CD4-positive, alpha-beta memory T cell (primary cell): ENCODE data around the gene SPC24. TPM values are rescaled to one million over a fixed set of nuclear protein-coding genes. Genes with fewer than 3 reads are reported as not detected.
"Not testable (repeated sequence)": the region's sequence is repeated elsewhere in the genome, so short reads cannot be mapped to it uniquely, and the experiment has no call there.

ENCODE experiments used
- CTCF ChIA-PET: fragments of 350-600 bp; sonication (Branson Sonifier 250); formaldehyde crosslinking; loops from one replicate; lab custom pipeline; 2021; ENCODE audit warnings: inconsistent platforms; ENCODE audit not compliant: partially characterized antibody; lab: Charles Lee
- POLR2A ChIA-PET: fragments of 350-600 bp; sonication (Branson Sonifier 250); formaldehyde crosslinking; loops from one replicate; lab custom pipeline; 2021; ENCODE audit not compliant: partially characterized antibody; lab: Charles Lee
- DNase-seq, 5 donors: peaks; one replicate each; pipeline versions ENCODE4 v3.0.0 to v3.0.0-alpha.2; 2020 to 2022; ENCODE audit warnings: mixed read lengths in 1 of 5
- H3K27ac ChIP-seq: one replicate; pipeline ENCODE4 v1.7.0; 2013; ENCODE audit warnings: low read depth, low read length
- H3K27me3 ChIP-seq: 2 replicates; pipeline ENCODE4 v1.7.0; 2013; ENCODE audit warnings: mild to moderate bottlenecking, low read length, moderate library complexity; ENCODE audit not compliant: insufficient read depth
- H3K36me3 ChIP-seq: 2 replicates; pipeline ENCODE4 v1.7.0; 2013; ENCODE audit warnings: mild to moderate bottlenecking, low read length, moderate library complexity; ENCODE audit not compliant: insufficient read depth
- H3K4me1 ChIP-seq: 2 replicates; pipeline ENCODE4 v1.7.0; 2013; ENCODE audit warnings: mild to moderate bottlenecking, low read length, moderate library complexity; ENCODE audit not compliant: insufficient read depth
- H3K4me3 ChIP-seq, 2 donors: one replicate each; pipeline ENCODE4 v1.7.0; 2013; ENCODE audit warnings: low read length in 2 of 2, mild to moderate bottlenecking in 1 of 2
- H3K9me3 ChIP-seq, 2 donors: one replicate each; pipeline ENCODE4 v1.7.0; 2013; ENCODE audit warnings: low read length in 2 of 2, control low read depth in 1 of 2; ENCODE audit not compliant: control insufficient read depth in 1 of 2
- H3K27ac Mint-ChIP-seq, 7 donors: one replicate each; pipeline ENCODE4 v1.8.0; 2020 to 2021; ENCODE audit warnings: mixed read lengths in 7 of 7, mild to moderate bottlenecking in 6 of 7, inconsistent platforms in 3 of 7, moderate library complexity in 3 of 7
- H3K27me3 Mint-ChIP-seq, 2 donors: one replicate each; pipeline ENCODE4 v1.8.0; 2020 to 2021; ENCODE audit warnings: mixed read lengths in 2 of 2
- H3K36me3 Mint-ChIP-seq, 2 donors: one replicate each; pipeline ENCODE4 v1.8.0; 2020 to 2021; ENCODE audit warnings: mixed read lengths in 2 of 2, inconsistent platforms in 1 of 2, mild to moderate bottlenecking in 1 of 2
- H3K4me1 Mint-ChIP-seq, 4 donors: one replicate each; pipeline ENCODE4 v1.8.0; 2020 to 2021; ENCODE audit warnings: mixed read lengths in 4 of 4, mild to moderate bottlenecking in 1 of 4
- H3K4me3 Mint-ChIP-seq, 8 donors: one replicate each; pipeline ENCODE4 v1.8.0; 2020 to 2021; ENCODE audit warnings: mixed read lengths in 8 of 8, mild to moderate bottlenecking in 7 of 8, moderate library complexity in 6 of 8, inconsistent platforms in 3 of 8
- H3K9me3 Mint-ChIP-seq, 8 donors: one replicate each; pipeline ENCODE4 v1.8.0; 2020 to 2021; ENCODE audit warnings: mixed read lengths in 8 of 8, mild to moderate bottlenecking in 5 of 8, inconsistent platforms in 3 of 8, moderate library complexity in 1 of 8
- intact Hi-C: fragments of 100-400 bp; cut with micrococcal nuclease; formaldehyde crosslinking; loops from one replicate; pipeline ENCODE4 v1.15.1; 2023
- polyA plus RNA-seq, 2 donors: library from polyadenylated mRNA; unstranded; fragments of 300-500 nt; fragmentation: Illumina TruSeq; gene quantifications; one replicate each; pipeline ENCODE4 v1.2.3, GENCODE V29; 2021
- total RNA-seq, 2 experiments: library from RNA; stranded (reverse); gene quantifications; one replicate each; pipeline ENCODE4 v1.2.3, GENCODE V29; 2021

The SPC24 gene
- total and polyA plus RNA-seq, 4 experiments from 2014 or later: 0.32 to 1.9 (median 0.84) TPM; not detected in 1

DNA sequence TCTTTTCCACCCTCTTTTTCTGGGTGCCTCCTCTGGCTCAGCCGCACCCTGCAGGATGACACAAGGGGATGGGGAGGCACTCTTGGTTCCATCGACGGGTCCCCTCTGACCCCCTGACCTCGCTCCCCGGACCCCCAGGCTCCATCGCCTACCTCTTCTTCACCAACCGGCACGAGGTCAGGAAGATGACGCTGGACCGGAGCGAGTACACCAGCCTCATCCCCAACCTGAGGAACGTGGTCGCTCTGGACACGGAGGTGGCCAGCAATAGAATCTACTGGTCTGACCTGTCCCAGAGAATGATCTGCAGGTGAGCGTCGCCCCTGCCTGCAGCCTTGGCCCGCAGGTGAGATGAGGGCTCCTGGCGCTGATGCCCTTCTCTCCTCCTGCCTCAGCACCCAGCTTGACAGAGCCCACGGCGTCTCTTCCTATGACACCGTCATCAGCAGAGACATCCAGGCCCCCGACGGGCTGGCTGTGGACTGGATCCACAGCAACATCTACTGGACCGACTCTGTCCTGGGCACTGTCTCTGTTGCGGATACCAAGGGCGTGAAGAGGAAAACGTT lies 42.4 kb downstream of the SPC24 start:
- no peaks in the 10 kb centered on the region for H3K4me1 Mint-ChIP-seq
- no peaks in the 10 kb centered on the region for H3K9me3 ChIP-seq
- ChIA-PET POLR2A (interaction anchor here (0.7 kb wide), 1 partner anchor 154 kb away, joined by 3 read pairs; no protein-coding TSS in a partner anchor), CTCF (interaction anchor here (7.2 kb wide), 1 partner anchor 13 kb away, joined by 34 read pairs; no protein-coding TSS in a partner anchor)
- peak overlapping the region in 3 of 7 donors; percentile 36 to 71 (median 57) for H3K27ac Mint-ChIP-seq
- peaks cover 37 to 43% of the 10 kb centered on the region in 2 donors for H3K36me3 Mint-ChIP-seq
- H3K4me3 Mint-ChIP-seq: no peak overlapping the region
- no peaks in the 10 kb centered on the region for H3K9me3 Mint-ChIP-seq
- no peak for DNase-seq
- H3K4me1 ChIP-seq: no peaks in the 10 kb centered on the region
- no peaks in the 10 kb centered on the region for H3K27me3 Mint-ChIP-seq
- H3K27me3 ChIP-seq: no peaks in the 10 kb centered on the region
- no peak overlapping the region for H3K4me3 ChIP-seq
- H3K27ac ChIP-seq: no peak overlapping the region
- H3K36me3 ChIP-seq: peaks cover 46% of the 10 kb centered on the region
- intact Hi-C loops: no loop called here

DNA sequence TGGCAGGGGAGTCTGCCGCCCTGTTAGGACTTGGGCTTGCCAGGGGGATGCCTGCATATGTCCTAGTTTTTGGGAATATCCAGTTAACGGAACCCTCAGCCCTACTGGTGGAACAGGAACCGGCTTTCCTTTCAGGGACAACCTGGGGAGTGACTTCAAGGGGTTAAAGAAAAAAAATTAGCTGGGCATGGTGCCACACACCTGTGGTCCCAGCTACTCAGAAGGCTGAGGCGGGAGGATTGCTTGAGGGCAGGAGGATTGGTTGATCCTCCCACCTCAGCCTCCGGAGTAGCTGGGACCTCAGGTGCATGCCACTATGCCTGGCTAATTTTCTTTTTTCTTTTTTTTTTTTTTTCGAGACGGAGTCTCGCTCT lies 43.8 kb downstream of the SPC24 start:
- Histone ChIP-seq H3K4me3 (no peak overlapping the region), H3K9me3 (no peaks in the 10 kb centered on the region), H3K27me3 (no peaks in the 10 kb centered on the region), H3K4me1 (no peaks in the 10 kb centered on the region), H3K36me3 (peaks cover 44% of the 10 kb centered on the region), H3K27ac (no peak overlapping the region)
- no peaks in the 10 kb centered on the region for H3K9me3 Mint-ChIP-seq
- ChIA-PET CTCF (interaction anchor here (5.1 to 7.2 kb wide), 2 partner anchors 14 to 76 kb away, joined by 17 to 34 read pairs; no protein-coding TSS in a partner anchor), POLR2A (no interaction called here)
- H3K4me3 Mint-ChIP-seq: no peak overlapping the region
- H3K27me3 Mint-ChIP-seq: no peaks in the 10 kb centered on the region
- peaks cover 32 to 43% of the 10 kb centered on the region in 2 donors for H3K36me3 Mint-ChIP-seq
- no peaks in the 10 kb centered on the region for H3K4me1 Mint-ChIP-seq
- H3K27ac Mint-ChIP-seq: no peak overlapping the region
- intact Hi-C loops: no loop called here
- no peak for DNase-seq

DNA sequence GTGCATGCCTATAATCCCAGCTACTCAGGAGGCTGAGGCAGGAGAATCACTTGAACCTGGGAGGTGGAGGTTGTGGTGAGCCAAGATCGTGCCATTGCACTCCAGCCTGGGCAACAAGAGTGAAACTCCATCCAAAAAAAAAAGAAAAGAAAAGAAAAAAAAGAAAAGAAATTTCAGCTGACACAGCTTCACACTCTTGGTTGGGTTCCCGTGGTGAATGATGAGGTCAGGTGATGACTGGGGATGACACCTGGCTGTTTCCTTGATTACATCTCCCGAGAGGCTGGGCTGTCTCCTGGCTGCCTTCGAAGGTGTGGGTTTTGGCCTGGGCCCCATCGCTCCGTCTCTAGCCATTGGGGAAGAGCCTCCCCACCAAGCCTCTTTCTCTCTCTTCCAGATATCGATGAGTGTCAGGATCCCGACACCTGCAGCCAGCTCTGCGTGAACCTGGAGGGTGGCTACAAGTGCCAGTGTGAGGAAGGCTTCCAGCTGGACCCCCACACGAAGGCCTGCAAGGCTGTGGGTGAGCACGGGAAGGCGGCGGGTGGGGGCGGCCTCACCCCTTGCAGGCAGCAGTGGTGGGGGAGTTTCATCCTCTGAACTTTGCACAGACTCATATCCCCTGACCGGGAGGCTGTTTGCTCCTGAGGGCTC lies 44.3 kb downstream of the SPC24 start:
- intact Hi-C loops: no loop called here
- Mint-ChIP-seq H3K36me3 (peaks cover 31 to 43% of the 10 kb centered on the region in 2 donors), H3K4me3 (no peak overlapping the region), H3K27ac (peak overlapping the region in 1 of 7 donors; percentile 32), H3K27me3 (no peaks in the 10 kb centered on the region), H3K4me1 (no peaks in the 10 kb centered on the region), H3K9me3 (no peaks in the 10 kb centered on the region)
- CTCF ChIA-PET: interaction anchor here (5.1 to 7.2 kb wide), 2 partner anchors 15 to 76 kb away, joined by 17 to 34 read pairs; no protein-coding TSS in a partner anchor
- Histone ChIP-seq H3K27ac (no peak overlapping the region), H3K4me1 (no peaks in the 10 kb centered on the region), H3K36me3 (peaks cover 44% of the 10 kb centered on the region), H3K9me3 (no peaks in the 10 kb centered on the region), H3K27me3 (no peaks in the 10 kb centered on the region), H3K4me3 (no peak overlapping the region)
- POLR2A ChIA-PET: no interaction called here
- DNase-seq: no peak

DNA sequence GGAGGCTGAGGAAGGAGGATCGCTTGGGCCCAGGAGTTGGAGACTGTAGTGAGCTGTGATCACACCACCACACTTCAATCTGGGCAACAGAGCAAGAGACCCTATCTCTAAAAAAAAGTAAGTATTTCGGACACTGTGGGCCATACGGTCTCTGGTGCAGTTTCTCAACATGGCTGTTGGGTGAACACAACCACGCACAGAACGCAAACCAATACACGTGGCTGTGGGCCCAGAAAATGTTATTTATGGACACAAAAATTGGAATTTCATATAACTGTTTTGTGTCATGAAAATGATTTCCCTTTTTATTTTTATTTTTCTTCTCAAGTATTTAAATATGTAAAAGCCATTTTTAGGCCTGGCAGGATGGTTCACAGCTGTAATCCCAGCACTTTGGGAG lies 46.8 kb downstream of the SPC24 start:
- H3K27me3 ChIP-seq: no peaks in the 10 kb centered on the region
- H3K27ac ChIP-seq: no peak overlapping the region
- no peak overlapping the region for H3K4me3 Mint-ChIP-seq
- CTCF ChIA-PET: interaction anchor here (1.1 to 7.2 kb wide), 3 partner anchors 17 to 73 kb away, joined by 3 to 34 read pairs (median 17); no protein-coding TSS in a partner anchor
- intact Hi-C loops: no loop called here
- H3K36me3 ChIP-seq: peaks cover 50% of the 10 kb centered on the region
- peaks cover 22 to 41% of the 10 kb centered on the region in 2 donors for H3K36me3 Mint-ChIP-seq
- no peaks in the 10 kb centered on the region for H3K27me3 Mint-ChIP-seq
- no peak for DNase-seq
- H3K4me1 Mint-ChIP-seq: no peaks in the 10 kb centered on the region
- no peak overlapping the region for H3K4me3 ChIP-seq
- no peaks in the 10 kb centered on the region for H3K9me3 Mint-ChIP-seq
- POLR2A ChIA-PET: interaction anchor here (0.7 kb wide), 1 partner anchor 14 kb away, joined by 4 read pairs; no protein-coding TSS in a partner anchor
- no peaks in the 10 kb centered on the region for H3K9me3 ChIP-seq
- no peaks in the 10 kb centered on the region for H3K4me1 ChIP-seq
- H3K27ac Mint-ChIP-seq: no peak overlapping the region

DNA sequence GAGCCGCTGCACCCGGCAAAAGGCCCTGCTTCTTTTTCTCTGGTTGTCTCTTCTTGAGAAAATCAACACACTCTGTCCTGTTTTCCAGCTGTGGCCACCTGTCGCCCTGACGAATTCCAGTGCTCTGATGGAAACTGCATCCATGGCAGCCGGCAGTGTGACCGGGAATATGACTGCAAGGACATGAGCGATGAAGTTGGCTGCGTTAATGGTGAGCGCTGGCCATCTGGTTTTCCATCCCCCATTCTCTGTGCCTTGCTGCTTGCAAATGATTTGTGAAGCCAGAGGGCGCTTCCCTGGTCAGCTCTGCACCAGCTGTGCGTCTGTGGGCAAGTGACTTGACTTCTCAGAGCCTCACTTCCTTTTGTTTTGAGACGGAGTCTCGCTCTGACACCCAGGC lies 49.1 kb downstream of the SPC24 start:
- Mint-ChIP-seq H3K4me1 (no peaks in the 10 kb centered on the region), H3K27ac (peak overlapping the region in 1 of 7 donors; percentile 27), H3K9me3 (no peaks in the 10 kb centered on the region), H3K27me3 (no peaks in the 10 kb centered on the region), H3K4me3 (no peak overlapping the region), H3K36me3 (peaks cover 30 to 47% of the 10 kb centered on the region in 2 donors)
- intact Hi-C loops: no loop called here
- no peaks in the 10 kb centered on the region for H3K27me3 ChIP-seq
- peaks cover 50% of the 10 kb centered on the region for H3K36me3 ChIP-seq
- CTCF ChIA-PET: no interaction called here
- POLR2A ChIA-PET: no interaction called here
- DNase-seq: no peak
- H3K27ac ChIP-seq: no peak overlapping the region
- H3K4me3 ChIP-seq: no peak overlapping the region
- H3K9me3 ChIP-seq: no peaks in the 10 kb centered on the region
- no peaks in the 10 kb centered on the region for H3K4me1 ChIP-seq

DNA sequence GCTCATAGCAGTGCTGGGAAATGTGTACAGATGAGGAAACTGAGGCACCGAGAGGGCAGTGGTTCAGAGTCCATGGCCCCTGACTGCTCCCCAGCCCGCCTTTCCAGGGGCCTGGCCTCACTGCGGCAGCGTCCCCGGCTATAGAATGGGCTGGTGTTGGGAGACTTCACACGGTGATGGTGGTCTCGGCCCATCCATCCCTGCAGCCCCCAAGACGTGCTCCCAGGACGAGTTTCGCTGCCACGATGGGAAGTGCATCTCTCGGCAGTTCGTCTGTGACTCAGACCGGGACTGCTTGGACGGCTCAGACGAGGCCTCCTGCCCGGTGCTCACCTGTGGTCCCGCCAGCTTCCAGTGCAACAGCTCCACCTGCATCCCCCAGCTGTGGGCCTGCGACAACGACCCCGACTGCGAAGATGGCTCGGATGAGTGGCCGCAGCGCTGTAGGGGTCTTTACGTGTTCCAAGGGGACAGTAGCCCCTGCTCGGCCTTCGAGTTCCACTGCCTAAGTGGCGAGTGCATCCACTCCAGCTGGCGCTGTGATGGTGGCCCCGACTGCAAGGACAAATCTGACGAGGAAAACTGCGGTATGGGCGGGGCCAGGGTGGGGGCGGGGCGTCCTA lies 50.5 kb downstream of the SPC24 start:
- H3K27me3 ChIP-seq: no peaks in the 10 kb centered on the region
- no peak for DNase-seq
- no peak overlapping the region for H3K27ac ChIP-seq
- H3K9me3 ChIP-seq: no peaks in the 10 kb centered on the region
- ChIA-PET POLR2A (interaction anchor here (1.7 kb wide), 1 partner anchor 9 kb away, joined by 7 read pairs; no protein-coding TSS in a partner anchor), CTCF (interaction anchor here (0.9 to 1.3 kb wide), 3 partner anchors 21 to 70 kb away, joined by 3 to 5 read pairs (median 3); no protein-coding TSS in a partner anchor)
- Mint-ChIP-seq H3K27ac (no peak overlapping the region), H3K36me3 (peaks cover 33 to 45% of the 10 kb centered on the region in 2 donors), H3K4me3 (no peak overlapping the region), H3K4me1 (peaks cover under 1 to 3% (median 1%) of the 10 kb centered on the region in 4 donors), H3K9me3 (no peaks in the 10 kb centered on the region), H3K27me3 (no peaks in the 10 kb centered on the region)
- H3K4me3 ChIP-seq: no peak overlapping the region
- no peaks in the 10 kb centered on the region for H3K4me1 ChIP-seq
- intact Hi-C loops: no loop called here
- peaks cover 45% of the 10 kb centered on the region for H3K36me3 ChIP-seq

DNA sequence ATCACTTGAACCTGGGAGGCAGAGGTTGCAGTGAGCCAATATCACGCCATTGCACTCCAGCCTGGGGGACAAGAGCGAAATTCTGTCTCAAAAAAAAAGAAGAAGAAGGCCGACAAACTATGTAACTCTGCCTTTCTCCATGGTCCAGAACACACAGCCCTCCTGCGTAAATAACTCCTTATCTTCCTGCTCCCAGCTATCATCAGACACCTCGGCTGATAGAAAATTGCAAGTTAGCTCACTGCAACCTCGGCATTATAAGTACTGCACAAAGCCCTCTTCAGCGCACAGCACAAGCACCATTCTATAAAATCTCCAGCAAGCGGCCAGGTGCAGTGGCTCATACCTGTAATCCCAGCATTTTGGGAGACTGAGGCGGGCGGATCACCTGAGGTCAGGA lies 51.9 kb downstream of the SPC24 start:
- POLR2A ChIA-PET: interaction anchor here (1.0 kb wide), 1 partner anchor 14 kb away, joined by 3 read pairs; no protein-coding TSS in a partner anchor
- not testable (repeated sequence) for DNase-seq

More for the DNA sequence above, 51.9 kb downstream of the SPC24 start:
- H3K27me3 Mint-ChIP-seq, H3K27ac ChIP-seq, H3K4me1 ChIP-seq, H3K4me3 ChIP-seq, H3K9me3 Mint-ChIP-seq, H3K4me3 Mint-ChIP-seq, H3K4me1 Mint-ChIP-seq, H3K27me3 ChIP-seq, intact Hi-C loops, H3K9me3 ChIP-seq: not testable (repeated sequence)
- CTCF ChIA-PET: interaction anchor here (1.2 kb wide), 1 partner anchor 8 kb away, joined by 5 read pairs; no protein-coding TSS in a partner anchor
- Mint-ChIP-seq H3K27ac (peak overlapping the region in 3 of 7 donors; percentile 37 to 79 (median 64)), H3K36me3 (peaks cover 36 to 45% of the 10 kb centered on the region in 2 donors)
- H3K36me3 ChIP-seq: peaks cover 45% of the 10 kb centered on the region
